HG02610 (cell line): ENCODE measurements around the gene PPP1R12B.
A peak's percentile ranks its signal among the peaks of the same experiment; 100 is the strongest.
"Not testable (repeated sequence)": the region's sequence is repeated elsewhere in the genome, so short reads cannot be mapped to it uniquely, and the experiment has no call there.

Experiments
- ATAC-seq: cut with Tn5 transposase; IDR thresholded peaks from one replicate; pipeline ENCODE4 v1.9.1; 2021; ENCODE audit warnings: mild to moderate bottlenecking, moderate library complexity; ENCODE audit not compliant: unreplicated experiment

The PPP1R12B gene

DNA sequence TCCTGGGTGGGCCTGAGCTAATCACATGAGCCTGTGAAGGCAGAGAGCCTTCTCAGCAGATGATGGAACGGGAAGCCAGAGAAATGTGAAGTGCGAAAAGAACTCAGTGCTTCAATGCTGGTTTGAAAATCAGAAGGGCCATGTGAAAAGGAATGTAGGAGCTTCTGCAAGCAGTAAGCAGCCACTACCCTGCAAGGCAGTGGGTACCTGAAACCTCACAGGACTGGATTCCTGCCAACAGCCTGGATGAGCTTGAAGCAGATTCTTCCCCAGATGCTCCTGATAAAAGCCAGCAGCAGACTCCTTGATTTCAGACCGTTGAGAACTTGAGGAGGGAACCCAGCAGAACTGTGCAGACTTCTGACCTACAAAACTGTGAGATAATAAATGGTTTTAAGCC, 203.2 kb downstream of the PPP1R12B start:
- no peak for ATAC-seq

DNA sequence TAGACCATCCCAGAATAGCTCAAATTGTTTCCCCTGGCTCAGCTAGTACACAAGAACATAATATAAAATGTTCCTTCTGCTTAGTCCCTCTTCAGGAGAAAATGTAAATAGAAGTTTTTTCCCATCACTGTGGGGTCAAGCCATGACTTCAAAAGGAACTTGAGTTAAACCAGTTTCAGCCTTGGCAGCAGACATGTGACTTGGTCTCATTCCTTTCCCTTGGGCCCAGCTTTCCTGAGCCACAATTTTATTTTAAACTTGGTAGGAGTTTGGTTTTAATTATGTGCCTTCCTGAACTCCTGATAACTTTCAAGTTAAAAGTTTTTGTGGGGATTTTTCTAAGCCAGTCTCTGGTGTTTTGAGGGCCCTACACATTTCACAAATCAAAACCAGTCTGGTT, 204.1 kb downstream of the PPP1R12B start:
- ATAC-seq, result not testable (repeated sequence)

DNA sequence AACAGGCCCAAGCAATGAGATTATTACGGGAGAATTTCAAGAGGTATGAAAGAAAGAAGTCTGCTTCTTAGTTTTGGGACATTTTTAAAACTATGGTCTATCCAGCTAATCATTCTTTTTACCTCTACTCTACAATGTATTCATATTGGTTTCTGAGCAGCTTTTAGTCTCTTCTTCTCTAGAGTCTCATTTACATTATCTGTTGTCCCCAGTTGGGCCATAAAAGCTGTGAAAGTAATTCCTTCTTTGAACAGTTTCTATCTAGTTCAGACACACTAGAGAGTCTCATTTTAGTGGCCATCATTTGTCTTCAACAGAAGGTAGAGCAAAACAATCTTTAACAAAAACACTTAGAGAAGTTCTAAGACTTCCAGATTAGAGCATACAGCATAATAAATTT, 204.6 kb downstream of the PPP1R12B start:
- not testable (repeated sequence) for ATAC-seq

- ATAC-seq, result peak; percentile 65
Observed at GRCh38 chr1:202553560-202554038, 205.1 kb downstream of the PPP1R12B start.

DNA sequence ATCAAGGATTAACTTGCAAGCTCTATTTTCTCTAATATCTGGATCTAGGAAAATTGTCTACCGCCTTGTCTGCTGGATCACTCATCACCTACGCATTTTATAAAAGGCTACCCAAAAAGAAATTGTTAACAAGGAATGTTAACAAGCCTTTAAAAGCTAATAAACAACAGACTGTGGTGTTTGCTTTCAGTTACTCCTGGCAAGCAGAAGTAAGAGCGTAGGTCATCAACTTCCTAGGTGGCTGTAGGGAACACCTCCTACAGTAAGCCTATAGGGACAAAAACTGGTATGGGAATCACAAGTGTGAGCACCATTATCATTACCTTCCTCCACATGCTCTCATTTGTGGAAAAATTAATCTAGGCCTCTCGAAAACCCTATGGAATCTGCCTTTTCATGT, 206.1 kb downstream of the PPP1R12B start:
- not testable (repeated sequence) for ATAC-seq

DNA sequence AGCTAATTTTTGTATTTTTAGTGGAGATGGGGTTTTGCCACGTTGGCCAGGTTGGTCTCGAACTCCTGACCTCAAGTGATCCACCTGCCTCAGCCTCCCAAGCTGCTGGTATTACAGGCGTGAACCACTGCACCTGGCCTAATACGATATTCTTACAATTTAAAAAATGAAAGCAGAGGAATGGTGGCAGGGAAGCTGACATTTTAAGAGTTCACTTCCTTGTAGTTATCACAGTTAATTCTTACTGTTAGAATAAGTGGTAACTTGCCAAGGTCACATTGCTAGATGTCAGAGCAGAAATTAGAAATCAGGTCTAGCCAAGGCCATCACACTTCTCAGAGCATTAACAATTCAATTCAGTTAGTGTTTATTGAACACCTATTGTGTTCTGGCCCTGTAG, 207.5 kb downstream of the PPP1R12B start:
- ATAC-seq, result not testable (repeated sequence)

GRCh38 chr1:202557662-202558061, 209.2 kb downstream of the PPP1R12B start:
- ATAC-seq, result not testable (repeated sequence)

- ATAC-seq, result no peak
Observed at GRCh38 chr1:202561240-202561639, 212.7 kb downstream of the PPP1R12B start.

DNA sequence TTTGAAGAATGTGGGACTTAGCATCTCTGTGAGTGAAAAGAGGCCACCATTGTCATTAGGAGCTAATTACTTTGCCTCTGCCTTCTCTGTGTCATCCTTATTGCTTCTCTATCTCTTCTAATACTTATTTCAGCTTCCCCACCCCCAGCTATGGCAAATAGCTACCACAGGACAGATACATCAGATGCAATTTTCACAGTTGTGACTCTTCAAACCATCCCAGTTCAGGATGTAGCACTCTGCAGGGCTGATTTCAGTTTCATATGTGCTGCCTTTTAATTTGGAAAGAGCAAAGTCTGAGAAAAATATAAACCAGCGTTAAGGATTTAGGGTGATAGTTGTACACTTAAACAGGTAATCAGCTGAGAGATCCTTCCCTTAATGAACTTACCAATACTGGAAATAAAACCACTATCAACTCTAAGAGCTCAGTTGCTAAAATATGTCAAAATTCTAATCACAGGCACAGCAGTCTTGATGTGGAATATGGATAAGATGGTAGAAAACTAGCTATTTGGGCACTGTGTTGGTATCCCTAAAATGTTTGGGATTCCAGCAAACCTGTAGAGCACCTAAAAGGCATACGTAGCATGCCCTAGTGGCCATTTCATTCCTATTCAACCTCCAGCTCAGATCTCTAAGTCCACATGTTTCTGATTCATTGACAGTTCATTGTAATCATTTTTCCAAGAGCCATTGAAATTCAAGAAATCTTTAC, 213.4 kb downstream of the PPP1R12B start:
- ATAC-seq, result no peak

GRCh38 chr1:202562444-202563060, 214.1 kb downstream of the PPP1R12B start:
- no peak for ATAC-seq

DNA sequence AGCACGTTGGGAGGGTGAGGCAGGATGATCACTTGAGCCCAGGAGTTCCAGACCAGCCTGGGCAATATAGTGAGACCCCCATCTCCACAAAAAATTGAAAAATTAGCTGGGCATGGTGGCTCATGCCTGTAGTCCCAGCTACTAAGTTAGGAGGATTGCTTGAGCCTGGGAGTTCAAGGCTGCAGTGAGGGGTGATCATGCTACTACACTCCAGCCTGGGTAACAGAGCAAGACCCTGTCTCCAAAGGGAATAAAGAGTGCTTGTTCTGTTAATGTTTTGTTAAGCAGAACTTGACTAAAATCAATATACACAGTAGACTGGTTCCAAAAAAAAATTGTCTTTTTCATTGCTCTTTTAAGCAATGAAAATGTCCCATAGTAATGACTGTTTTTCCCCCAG, 215.3 kb downstream of the PPP1R12B start:
- no peak for ATAC-seq

- no peak for ATAC-seq
Observed at GRCh38 chr1:202564958-202565495, 216.5 kb downstream of the PPP1R12B start.

DNA sequence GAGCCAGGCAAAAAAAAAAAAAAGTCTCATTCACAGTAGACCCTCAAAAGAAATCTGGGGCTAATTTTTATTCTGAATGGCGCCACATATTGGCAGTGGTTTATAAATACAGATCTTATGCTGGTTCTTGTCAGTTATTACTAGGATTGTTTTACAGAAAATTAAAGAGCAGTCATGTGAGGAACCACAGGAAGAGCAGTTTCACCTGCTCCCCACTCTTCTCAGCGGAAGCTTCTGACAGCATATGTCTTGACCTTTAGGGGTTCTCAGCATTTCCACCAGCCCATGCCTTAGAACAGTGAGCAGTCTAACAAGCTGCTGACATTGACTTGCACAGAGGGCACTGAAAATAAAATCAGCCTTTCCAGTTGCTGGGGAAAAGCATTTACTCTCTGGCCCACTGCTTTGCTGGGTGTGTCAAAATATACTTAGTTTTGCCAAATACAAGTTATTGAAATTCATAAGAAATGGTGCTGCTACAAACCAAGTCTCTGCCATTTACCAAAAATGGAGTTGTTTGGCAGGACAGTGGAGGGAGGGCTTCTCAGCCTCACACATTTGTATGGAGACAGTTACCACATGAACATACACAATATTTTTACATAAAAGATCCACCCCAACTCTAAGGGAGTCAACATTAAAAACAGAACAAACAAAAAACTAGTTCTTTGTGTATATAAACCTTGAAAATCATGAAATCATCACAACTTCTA, 217.5 kb downstream of the PPP1R12B start:
- ATAC-seq, result peak; percentile 77

GRCh38 chr1:202567738-202568137, 219.2 kb downstream of the PPP1R12B start:
- ATAC-seq, result no peak

- ATAC-seq, result no peak
Observed at GRCh38 chr1:202568410-202568809, 219.9 kb downstream of the PPP1R12B start.

- no peak for ATAC-seq
Observed at GRCh38 chr1:202568826-202569225, 220.3 kb downstream of the PPP1R12B start.

GRCh38 chr1:202569393-202570322, 221.2 kb downstream of the PPP1R12B start:
- ATAC-seq, result no peak

DNA sequence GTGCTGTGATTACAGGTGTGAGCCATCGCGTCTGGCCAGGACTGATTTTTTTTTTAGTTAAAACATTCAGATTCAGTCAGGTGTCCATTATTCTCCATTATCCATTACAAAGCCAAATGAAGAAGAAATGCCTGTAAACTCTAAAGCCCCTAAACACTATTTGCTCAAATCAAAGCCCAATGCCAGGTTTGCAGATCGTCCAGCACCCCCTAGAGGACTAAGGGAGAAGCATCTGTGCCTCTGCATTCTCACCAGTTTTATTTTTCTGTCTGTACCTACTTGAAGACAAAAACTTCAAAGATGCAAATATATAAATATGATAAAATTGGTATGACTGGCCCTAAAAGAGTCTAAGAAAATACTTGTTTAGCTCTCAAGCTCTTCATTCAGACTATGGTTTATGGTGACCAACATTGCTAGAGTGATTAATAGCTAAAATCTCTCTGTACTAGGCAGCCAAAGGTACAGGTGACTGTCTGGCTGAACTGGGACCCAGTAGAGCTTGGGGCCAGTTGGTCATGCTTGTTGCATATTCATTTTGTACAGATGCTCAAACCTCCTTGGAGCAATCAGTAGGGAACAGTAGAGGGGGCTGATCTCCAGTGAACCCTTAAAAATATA, 223.3 kb downstream of the PPP1R12B start:
- ATAC-seq, result peak; percentile 44

- ATAC-seq, result no peak
Observed at GRCh38 chr1:202572867-202573266, 224.4 kb downstream of the PPP1R12B start.
